ENCODE results near the gene F10.
"Not testable (repeated sequence)": the region's sequence is repeated elsewhere in the genome, so short reads cannot be mapped to it uniquely, and the experiment has no call there.

The F10 gene

DNA sequence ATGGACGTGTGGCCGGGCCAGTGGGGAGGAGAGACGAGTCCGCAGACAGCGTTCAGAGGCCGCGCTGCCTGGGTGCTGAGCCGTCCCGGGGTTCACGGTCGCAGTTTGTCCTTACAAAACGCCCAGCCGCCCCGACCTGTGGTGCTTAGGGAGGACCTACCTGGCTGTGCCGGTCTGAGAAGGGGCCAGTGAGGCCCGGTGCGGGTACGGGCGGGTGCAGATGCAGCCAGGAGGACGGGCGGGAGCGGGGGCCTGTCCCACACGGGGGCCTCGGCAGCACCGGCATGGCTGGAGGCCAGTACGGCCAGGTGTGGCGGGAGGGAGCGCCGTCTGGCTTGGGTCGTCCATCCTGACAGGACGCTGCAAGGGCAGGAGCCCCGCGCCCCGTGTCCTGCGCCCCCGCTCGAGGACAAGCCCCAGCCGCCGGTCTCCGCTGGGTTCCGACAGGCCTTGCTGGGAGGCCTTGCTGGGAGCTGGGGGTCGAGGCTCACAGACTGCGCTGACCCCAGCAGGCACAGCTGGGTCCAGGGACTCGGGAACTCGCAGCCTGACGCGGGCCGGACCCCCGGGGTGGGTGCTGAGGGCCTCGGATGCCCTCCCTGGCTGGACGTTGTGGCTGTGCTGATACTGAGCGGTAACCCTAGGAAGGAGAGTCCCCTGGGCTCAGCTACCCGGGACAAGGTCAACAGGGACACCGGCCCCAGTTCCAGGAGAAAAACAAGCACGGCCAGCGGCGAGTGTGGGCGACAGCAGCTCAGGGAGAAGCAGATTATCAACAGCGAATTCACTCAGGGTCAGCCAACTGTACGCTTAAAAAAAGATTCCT, 30.6 kb downstream of the F10 start:
- no peak for DNase-seq (ENCODE audit: low read depth in 2 of 2)

DNA sequence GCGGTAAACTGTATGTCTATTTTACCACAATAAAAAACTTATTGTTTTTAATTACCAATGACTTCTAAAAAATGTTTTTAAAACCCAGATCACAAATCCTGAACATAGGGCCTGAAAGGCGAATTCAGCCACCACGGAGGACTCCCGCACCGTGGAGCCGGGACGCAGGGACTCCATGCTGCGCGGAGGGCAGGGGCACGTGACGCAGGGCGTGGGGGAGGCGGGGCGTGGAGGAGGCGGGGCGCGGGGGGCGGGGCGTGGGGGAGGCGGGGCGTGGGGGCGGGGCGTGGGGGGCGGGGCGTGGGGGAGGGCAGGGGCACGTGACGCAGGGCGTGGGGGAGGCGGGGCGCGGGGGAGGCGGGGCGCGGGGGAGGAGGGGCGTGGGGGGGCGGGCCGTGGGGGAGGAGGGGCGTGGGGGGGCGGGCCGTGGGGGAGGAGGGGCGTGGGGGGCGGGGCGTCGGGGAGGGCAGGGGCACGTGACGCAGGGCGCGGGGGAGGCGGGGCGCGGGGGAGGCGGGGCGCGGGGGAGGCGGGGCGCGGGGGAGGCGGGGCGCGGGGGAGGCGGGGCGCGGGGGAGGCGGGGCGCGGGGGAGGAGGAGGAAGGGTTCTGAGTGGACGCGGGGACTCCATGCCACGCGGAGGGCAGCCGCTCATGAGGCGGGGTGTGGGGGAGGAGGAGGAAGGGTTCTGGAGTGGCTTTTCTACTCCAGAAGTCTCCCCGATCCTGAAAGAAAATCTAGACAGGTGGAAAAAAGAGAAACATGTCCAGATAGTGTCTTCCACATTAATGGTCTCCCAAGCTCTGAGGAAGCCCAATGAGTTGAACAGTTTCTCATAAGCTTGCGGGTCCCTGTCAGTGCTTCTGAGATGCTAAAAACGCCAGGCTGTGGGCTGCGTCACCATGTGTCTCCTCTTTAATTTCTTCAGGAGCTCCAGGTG, 31.5 kb downstream of the F10 start:
- peak in 1 of 2 donors; percentile 41 for DNase-seq (ENCODE audit: low read depth in 2 of 2)

DNA sequence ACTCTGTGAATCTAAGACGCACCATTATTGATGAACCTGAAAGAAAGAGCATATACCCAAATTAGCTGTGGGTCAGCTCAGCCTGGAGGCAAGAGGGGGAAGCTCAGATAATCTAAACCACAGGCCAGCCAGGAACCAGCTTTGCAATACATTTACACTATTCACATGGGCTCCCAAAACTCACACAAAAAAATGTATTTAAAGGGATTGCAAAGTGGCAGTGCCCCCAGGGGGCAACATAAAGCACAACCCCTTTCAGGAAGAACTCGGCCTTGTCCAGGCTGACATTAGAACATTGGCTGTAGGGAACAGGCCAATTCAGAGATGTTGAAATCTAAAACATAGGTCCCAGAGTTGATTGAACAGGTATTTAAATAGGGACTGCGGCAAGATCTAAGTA, 32.6 kb downstream of the F10 start:
- DNase-seq (ENCODE audit: low read depth in 2 of 2), result no peak

DNA sequence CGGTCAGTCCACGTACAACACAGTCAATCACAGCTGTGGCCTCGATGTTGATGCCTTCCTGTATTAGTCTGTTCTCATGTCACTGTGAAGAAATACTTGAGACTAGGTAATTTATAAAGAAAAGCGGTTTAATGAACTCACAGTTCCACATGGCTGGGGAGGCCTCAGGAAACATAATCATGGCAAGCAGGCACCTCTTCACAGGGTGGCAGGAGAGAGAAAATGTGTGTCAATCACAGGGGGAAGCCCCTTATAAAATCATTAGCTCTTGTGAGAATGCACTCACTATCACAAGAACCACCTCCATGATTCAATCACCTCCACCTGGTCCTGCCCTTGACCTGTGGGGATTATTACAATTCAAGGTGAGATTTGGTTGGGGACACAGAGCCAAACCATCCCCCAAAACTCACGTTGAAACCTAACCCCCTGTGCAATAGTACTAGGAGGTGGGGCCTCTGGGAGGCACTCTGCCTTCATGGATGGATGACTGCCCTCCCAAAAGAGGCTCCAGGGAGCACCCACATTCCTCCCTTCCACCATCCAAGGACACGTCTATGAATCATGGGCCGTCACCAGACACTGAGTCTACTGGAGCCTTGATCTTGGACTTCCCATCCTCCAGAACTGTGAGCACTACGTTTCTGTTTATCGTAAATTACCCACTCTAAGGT, 33.5 kb downstream of the F10 start:
- no peak for DNase-seq (ENCODE audit: low read depth in 2 of 2)

DNA sequence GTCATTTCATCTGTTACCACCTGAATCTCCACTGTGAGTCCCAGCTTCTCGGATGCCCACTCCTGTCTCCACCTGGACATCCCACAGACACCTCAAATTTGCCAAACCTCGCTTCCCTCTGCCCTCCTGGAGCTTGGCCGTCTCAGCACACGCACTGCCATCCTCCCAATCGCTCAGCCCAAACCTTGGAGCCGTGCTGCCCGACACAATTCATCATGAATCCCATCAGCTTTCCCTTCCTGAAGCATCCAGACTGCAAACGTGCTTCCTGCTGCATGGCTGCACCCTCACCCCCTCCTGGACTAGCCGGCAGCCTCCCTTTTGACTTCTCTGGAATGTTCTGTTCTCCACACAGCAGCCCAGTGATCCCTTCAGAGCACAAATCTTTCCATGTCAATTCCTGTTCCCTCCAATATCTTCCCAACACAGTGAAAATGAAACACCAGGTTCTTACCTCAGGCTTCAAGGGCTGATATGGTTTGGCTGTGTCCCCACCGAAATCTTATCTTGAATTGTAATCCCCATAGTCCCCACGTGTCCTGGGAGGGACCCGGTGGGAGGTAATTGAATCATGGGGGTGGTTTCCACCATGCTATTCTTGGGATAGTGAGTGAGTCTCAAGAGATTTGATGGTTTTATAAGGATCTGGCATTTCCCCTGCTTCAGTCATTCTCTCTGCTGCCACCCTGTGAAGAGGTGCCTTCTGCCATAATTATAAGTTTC, 34.8 kb downstream of the F10 start:
- no peak for DNase-seq (ENCODE audit: low read depth in 2 of 2)

DNA sequence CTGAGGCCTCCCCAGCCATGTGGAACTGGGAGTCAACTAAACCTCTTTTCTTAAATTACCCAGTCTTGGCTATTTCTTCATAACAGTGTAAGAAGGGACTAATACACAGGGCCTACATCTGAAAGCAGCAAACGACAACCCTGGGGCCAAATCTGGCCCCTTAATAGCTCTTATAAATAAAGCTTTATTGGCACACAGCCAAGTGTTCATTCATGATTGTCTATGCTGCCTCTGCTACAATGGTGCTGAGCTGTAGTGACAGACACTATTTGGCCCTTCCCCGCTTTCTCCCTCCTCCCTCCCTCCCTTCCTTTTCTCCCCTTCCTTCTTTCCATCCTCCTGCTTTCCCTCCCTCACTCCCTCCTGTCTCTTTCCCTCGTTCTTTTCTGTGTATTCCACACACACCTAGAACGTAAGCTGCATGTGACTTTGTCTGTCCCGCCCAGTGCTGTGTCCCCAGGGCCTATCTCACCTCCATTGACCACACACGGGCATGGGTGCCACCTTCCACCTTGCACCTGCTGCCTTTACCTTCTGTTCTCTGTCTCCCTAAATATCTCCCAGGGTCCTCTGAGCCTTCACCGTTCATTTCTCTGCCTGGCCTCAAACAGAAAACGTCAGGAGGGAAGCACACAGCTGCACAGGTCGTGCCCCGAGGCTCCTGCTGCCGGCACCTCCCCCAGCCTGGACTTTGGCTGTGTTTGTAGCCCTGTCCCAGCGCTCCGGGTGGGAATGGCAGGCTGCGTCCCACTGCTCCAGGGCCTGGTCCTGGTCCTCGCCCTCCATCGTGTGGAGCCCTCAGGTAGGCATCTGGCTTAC, 35.5 kb downstream of the F10 start, which contains the start of gene PROZ:
Gene PROZ, plus strand, starts transcription at position 720 of the 819 bp plus-strand sequence. Its CDS starts 13 bp downstream, at position 733.
- DNase-seq (ENCODE audit: low read depth in 2 of 2), result no peak

DNA sequence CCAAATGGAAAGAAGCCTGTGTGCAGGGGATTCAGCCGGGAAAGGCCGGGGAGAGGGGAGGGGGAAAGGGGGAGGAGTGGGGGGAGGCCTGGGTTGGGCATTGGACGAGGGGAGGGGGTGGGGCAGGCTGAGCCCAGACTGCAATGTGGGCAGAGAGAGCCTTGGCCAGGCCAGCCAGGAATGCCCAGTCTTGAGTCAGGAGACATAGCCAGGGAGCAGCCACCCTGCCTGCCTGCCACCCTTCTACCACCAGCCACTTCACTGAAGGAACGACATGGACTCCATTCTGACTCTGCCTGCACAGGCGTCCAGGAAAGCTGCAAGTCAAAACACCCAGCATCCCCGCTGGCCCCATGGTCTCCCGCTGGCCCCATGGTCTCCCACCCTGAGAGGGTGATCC, 36.3 kb downstream of the F10 start:
- DNase-seq (ENCODE audit: low read depth in 2 of 2), result no peak

DNA sequence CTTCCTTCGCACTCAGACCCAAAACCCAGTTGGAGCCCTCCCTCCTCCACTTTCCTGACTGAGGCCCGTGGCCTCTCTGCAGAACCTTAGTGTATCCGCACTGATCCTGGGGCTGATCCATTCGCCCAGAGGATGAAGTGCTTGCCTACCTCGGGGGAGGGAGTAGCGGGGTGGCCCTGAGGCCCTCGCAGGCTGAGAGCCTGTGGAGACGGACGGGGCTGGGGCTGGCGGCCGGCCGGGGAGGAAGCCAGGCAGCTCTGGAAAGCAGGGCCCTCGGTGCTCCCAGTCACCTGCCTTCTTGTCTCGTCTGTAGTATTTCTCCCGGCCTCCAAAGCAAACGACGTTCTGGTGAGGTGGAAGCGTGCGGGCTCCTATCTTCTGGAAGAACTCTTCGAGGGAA, 37.1 kb downstream of the F10 start:
- no peak for DNase-seq (ENCODE audit: low read depth in 2 of 2)

DNA sequence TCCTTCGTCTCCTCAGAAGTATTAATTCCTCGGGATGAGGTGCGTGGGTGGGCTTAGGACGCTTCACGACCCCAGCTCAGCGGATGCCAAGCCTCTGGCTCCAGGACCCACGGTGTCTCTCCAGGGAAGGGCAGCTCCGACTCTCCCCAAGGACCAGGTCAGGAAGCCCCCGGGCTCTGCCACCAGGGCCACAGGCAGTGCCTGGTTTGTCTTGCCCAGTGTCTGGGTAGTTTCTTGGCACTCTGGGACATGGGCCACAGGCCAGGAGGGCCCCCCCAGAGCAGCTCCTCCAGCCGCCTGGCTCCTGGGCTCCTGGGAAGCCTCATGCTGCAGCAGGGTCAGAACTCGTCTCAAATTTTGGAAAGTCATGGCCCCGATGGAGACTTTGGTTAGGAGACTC, 38.4 kb downstream of the F10 start:
- no peak for DNase-seq (ENCODE audit: low read depth in 2 of 2)

DNA sequence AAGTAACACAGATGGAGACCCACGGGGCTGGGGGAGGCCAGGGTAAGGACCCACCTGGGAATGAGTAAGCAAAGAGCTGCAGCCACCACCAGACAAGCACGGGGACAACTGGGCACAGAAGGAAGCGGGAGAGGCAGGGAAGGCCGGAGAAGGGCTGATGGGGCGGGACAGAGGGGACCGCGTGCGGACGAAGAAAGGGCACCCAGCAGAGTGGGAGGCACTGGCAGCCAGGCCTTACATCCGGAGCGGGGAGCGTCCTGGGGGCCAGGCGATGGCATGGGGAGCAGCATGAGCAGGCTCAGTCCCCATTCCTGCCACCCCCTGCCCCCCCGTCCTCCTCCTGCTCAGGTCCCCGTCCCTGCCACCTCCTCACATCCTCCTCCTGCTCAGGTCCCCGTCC, 38.8 kb downstream of the F10 start:
- no peak for DNase-seq (ENCODE audit: low read depth in 2 of 2)

DNA sequence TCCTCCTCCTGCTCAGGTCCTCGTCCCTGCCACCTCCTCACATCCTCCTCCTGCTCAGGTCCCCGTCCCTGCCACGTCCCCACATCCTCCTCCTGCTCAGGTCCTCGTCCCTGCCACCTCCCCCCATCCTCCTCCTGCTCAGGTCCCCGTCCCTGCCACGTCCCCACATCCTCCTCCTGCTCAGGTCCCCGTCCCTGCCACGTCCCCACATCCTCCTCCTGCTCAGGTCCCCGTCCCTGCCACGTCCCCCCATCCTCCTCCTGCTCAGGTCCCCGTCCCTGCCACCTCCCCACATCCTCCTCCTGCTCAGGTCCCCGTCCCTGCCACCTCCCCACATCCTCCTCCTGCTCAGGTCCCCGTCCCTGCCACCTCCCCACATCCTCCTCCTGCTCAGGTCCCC, 39.4 kb downstream of the F10 start:
- DNase-seq (ENCODE audit: low read depth in 2 of 2), result not testable (repeated sequence)

DNA sequence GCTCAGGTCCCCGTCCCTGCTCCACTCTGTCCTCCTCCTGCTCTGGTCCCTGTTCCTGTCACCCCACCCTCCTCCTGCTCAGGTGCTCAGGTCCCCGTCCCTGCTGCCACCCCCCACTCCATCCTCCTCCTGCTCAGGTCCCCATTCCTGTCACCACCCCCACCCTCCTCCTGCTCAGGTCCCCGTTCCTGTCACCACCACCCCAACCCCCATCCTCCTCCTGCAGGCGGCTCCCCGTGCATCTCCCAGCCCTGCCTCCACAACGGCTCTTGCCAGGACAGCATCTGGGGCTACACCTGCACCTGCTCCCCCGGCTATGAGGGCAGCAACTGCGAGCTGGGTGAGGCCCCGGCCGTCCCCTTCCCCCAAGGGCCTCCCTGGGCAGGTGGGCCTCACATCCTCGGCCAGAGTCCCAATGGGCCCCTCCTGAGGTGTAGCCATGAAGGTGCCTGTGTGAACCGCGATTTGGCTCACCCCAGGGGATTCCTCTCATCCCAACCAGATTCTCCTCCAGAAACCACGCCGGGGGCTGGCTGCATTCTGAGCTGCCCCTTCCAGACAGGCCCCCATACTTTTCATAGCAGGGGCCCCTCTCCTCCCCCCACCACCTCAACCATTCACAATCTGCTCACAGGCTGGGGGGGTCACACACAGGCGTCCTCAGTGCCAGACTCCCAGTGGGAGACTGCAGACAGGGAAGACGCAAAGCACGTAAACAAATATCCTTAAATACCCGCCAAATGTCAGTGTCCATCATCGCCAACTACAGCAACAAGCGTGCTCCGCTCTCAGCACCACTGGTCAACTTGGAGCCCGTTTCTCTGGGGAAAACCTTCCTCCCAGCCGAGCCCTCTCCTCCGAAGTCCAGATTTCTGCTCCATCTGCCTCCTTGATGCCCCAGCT, 40.4 kb downstream of the F10 start:
- no peak for DNase-seq (ENCODE audit: low read depth in 2 of 2)

DNA sequence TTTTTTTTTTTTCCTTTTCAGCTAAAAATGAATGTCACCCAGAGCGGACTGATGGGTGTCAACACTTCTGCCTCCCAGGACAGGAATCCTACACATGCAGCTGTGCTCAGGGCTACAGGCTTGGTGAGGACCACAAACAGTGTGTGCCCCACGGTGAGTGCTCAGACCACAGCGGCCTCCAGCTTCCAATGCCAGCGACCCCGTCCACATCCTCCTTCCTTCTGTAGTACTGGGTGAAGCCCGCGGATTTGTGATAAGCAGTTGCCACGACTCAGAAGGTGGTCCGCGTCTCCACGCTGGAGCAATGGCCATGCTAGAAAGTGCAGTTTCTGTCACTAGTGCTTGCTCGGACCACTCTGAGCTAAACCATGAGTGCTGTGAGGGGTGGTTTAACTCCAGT, 41.9 kb downstream of the F10 start:
- no peak for DNase-seq (ENCODE audit: low read depth in 2 of 2)

DNA sequence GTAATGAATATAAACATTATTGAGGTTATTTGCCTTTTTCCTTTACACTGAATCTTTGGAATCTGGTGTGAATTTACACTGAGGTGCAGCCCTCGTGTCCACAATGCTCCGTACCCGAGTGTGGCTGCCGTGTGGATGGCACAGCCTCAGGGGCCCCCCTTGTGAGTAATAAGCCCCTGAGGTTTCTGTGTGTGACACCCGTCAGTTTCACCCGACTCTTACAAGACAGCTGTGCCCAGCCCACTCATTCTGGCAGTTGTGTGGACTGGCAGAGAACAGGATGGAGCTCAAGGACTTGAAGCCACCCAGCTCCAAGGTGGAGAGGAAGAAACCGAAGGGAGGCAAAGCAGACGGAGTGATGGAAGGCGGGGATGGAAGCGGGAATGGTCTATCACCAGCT, 43.7 kb downstream of the F10 start:
- DNase-seq (ENCODE audit: low read depth in 2 of 2), result no peak

DNA sequence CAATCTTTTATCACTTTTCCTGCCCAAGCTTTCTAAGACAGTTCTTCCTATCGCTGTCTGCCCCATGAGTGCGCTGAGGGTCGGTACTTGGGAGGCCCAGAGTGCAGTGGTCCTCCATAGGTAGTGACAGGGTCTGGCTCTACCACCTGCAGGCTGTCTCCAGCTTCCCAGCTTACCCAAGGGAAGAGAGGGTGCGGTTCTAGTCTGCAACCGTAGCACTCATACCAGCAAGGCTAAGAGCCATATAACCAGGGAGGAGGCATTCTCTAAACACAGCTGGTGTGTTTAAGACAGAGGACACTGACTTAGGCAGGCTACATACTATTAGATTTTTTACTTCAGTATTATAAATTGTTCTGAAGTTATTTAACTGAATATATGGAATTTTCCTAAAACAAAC, 44.1 kb downstream of the F10 start:
- no peak for DNase-seq (ENCODE audit: low read depth in 2 of 2)

DNA sequence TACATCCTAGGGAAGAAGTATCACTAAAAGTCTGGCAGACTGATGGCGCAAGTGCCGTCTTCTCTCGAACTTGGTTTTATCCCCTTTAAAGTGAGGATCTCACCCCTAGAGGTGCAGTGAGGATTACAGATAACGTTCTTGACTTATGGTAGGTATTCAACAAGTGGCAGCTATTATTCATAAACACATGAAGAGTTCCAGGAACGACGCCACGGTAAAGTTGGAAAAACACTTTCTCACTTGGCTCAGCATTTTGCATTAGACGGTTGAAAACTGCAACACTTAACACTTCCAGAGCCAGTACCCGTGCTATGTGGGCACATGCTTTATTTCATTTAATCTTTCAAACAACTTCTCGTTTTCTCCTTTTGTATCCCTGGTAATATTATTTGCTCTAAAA, 44.6 kb downstream of the F10 start:
- no peak for DNase-seq (ENCODE audit: low read depth in 2 of 2)

DNA sequence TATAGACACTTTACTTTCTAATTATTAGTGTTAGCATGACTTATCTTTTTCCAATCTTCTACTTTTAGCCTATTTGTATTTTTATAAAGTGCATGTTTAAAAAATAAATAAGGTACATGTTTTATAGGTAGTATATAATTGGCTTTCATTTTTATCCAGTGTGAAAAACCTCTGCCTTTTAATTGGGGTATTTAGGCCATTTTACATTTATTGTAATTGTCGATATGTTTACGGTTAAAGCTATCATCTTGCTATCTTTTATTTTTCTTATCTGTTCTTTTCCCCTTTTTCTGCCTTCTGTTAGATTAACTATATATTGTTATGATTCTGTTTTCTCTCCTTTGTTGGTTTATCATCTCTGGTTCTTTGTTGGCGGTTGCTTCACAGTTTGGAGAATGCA, 45.0 kb downstream of the F10 start:
- no peak for DNase-seq (ENCODE audit: low read depth in 2 of 2)

DNA sequence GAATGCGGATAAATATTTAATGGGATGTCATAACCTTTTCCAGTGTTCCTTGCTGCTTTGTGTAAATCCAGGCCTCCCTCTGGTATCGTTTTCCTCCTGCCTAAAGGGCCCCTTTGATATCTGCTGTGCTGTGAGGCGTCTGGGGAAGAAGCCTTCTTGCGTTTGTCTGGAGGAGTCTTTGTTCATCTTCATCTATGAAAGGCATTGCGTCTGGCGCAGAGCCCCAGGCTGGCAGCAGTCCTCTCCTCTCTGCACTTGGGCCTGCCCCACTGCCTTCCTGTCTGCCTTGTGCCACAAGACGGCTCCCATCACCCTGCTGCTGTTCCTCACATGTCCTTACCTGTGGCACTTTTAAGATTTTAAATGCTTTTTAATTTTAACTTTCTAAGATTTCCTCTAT, 45.6 kb downstream of the F10 start:
- no peak for DNase-seq (ENCODE audit: low read depth in 2 of 2)
